KMS-11 (cell line): ENCODE results near the gene LTA4H.
"Not testable (repeated sequence)": the region's sequence is repeated elsewhere in the genome, so short reads cannot be mapped to it uniquely, and the experiment has no call there.

Experiments
- H2AFZ ChIP-seq: fragments of 200-600 bp; sonication (generic); 2 replicates; pipeline ENCODE4 v1.6.1; 2016; ENCODE audit warnings: antibody characterized with exemption, mixed run types, low read depth
- H3K27ac ChIP-seq: fragments of 200-600 bp; sonication (generic); 2 replicates; pipeline ENCODE4 v1.6.1; 2016; ENCODE audit warnings: mild to moderate bottlenecking, mixed run types
- H3K27me3 ChIP-seq: fragments of 200-600 bp; sonication (generic); 2 replicates; pipeline ENCODE4 v1.6.1; 2017; ENCODE audit warnings: mild to moderate bottlenecking, low read depth, mixed run types, moderate library complexity; ENCODE audit not compliant: insufficient read depth
- H3K36me3 ChIP-seq: fragments of 200-600 bp; sonication (generic); 2 replicates; pipeline ENCODE4 v1.6.1; 2017; ENCODE audit warnings: mild to moderate bottlenecking, mixed run types; ENCODE audit not compliant: insufficient read depth
- H3K4me1 ChIP-seq: fragments of 200-600 bp; sonication (generic); 2 replicates; pipeline ENCODE4 v1.6.1; 2016; ENCODE audit warnings: mild to moderate bottlenecking, low read depth, mixed run types; ENCODE audit not compliant: poor library complexity, severe bottlenecking
- H3K4me2 ChIP-seq: fragments of 200-600 bp; sonication (generic); 2 replicates; pipeline ENCODE4 v1.7.0; 2016; ENCODE audit warnings: mild to moderate bottlenecking, mixed run types
- H3K4me3 ChIP-seq: fragments of 200-600 bp; sonication (generic); IDR thresholded peaks from 2 replicates; pipeline ENCODE4 v1.6.1; 2017; ENCODE audit warnings: low read depth, low read length, mixed read lengths; ENCODE audit not compliant: insufficient read depth
- H3K79me2 ChIP-seq: fragments of 200-600 bp; sonication (generic); 2 replicates; pipeline ENCODE4 v1.6.1; 2016; ENCODE audit warnings: low read depth, mixed run types; ENCODE audit not compliant: insufficient read depth
- H3K9ac ChIP-seq: fragments of 200-600 bp; sonication (generic); 2 replicates; pipeline ENCODE4 v1.6.1; 2016; ENCODE audit warnings: mild to moderate bottlenecking, mixed run types
- H4K20me1 ChIP-seq: fragments of 200-600 bp; sonication (generic); 2 replicates; pipeline ENCODE4 v1.6.1; 2016; ENCODE audit warnings: mild to moderate bottlenecking, mixed run types; ENCODE audit not compliant: insufficient read depth
- TF ChIP-seq, protein P1 (sequence below): fragments of 200-600 bp; sonication (generic); conservative IDR thresholded peaks from 2 replicates; pipeline ENCODE4 v1.6.1; 2017; ENCODE audit warnings: low read depth, mild to moderate bottlenecking, antibody characterized with exemption, low read length, moderate library complexity, mixed read lengths

LTA4H gene

DNA sequence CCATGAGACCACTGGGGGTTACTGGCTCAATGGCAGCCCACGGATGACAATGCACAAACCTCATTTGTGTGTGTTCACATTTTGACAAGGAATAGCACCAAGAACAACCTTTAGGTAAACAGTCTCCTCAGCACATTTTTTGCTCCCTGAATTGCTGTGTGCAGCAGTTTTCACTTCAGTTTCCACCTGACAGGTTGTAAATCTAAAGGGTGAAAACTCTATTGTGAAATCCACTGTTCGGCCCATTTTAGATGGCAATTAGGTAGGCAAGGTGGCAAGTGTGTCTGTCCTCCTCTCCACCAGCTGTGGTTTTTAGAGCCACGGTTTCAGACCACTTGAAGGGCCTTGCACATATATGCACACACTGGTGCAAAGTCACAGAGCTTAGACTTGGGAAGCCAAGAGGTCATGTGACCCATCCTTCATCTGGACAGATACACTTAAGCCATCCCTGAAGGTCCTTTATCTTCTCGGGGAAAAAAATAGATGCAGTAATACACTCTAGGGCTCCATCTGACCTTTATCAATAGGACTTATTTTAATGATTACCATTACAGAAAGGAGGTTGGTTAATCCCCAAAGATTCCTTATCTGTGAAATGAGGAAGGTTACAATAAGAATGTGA, 62.4 kb downstream of the LTA4H start:
- peaks cover 25% of the 10 kb centered on the region for H3K4me1 ChIP-seq
- H2AFZ ChIP-seq, result peak overlapping the region; percentile 11; the same call in 1 of the 2 replicates
- no peaks in the 10 kb centered on the region for H3K79me2 ChIP-seq
- peak overlapping the region; percentile 29; the same call in 1 of the 2 replicates for H3K4me2 ChIP-seq
- H3K4me3 ChIP-seq, result no peak overlapping the region
- H3K36me3 ChIP-seq, result no peaks in the 10 kb centered on the region
- no peak overlapping the region for H3K9ac ChIP-seq
- TF ChIP-seq, protein P1, sequence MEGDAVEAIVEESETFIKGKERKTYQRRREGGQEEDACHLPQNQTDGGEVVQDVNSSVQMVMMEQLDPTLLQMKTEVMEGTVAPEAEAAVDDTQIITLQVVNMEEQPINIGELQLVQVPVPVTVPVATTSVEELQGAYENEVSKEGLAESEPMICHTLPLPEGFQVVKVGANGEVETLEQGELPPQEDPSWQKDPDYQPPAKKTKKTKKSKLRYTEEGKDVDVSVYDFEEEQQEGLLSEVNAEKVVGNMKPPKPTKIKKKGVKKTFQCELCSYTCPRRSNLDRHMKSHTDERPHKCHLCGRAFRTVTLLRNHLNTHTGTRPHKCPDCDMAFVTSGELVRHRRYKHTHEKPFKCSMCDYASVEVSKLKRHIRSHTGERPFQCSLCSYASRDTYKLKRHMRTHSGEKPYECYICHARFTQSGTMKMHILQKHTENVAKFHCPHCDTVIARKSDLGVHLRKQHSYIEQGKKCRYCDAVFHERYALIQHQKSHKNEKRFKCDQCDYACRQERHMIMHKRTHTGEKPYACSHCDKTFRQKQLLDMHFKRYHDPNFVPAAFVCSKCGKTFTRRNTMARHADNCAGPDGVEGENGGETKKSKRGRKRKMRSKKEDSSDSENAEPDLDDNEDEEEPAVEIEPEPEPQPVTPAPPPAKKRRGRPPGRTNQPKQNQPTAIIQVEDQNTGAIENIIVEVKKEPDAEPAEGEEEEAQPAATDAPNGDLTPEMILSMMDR, result no peak
- no peak overlapping the region; the same call in 1 of the 2 replicates for H3K27ac ChIP-seq
- no peaks in the 10 kb centered on the region for H4K20me1 ChIP-seq
- H3K27me3 ChIP-seq, result no peaks in the 10 kb centered on the region

DNA sequence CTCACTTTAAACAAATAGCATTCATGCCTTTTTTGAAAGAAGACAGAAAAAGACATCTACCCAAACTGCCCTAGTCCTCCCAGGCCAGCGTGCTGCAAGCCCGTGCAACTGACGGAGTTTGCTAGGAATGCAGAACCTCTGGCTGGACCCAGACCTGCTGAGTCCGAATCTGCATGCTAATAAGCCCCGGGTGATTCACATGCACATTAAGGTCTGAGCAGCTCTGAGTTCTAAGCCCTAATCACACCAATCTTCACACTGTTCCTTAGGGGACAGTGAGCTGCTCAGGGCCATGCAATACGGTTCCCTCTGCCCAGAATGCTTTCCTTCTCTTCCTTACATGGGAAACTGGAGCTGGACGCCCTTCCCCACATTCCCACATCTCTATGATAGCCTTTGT, 64.5 kb downstream of the LTA4H start:
- peaks cover 25% of the 10 kb centered on the region for H3K4me1 ChIP-seq
- no peaks in the 10 kb centered on the region for H3K79me2 ChIP-seq
- no peak overlapping the region for H3K9ac ChIP-seq
- H3K4me3 ChIP-seq, result no peak overlapping the region
- H4K20me1 ChIP-seq, result no peaks in the 10 kb centered on the region
- no peak overlapping the region for H3K27ac ChIP-seq
- no peak overlapping the region for H3K4me2 ChIP-seq
- TF ChIP-seq, protein P1, result no peak
- no peak overlapping the region for H2AFZ ChIP-seq
- H3K36me3 ChIP-seq, result no peaks in the 10 kb centered on the region
- no peaks in the 10 kb centered on the region for H3K27me3 ChIP-seq

DNA sequence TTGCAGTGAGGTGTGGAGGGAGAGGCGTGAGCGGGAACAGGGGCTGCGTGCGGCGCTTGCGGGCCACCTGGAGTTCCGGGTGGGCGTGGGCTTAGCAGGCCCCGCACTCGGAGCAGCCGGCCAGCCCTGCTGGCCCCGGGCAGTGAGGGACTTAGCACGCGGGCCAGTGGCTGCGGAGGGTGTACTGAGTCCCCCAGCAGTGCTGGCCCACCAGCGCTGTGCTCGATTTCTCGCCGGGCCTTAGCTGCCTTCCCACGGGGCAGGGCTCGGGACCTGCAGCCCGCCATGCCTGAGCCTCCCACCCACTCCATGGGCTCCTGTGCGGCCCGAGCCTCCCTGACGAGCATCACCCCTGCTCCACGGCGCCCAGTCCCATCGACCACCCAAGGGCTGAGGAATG, 66.3 kb downstream of the LTA4H start:
- not testable (repeated sequence) for H3K4me3 ChIP-seq, H4K20me1 ChIP-seq, H3K4me2 ChIP-seq, H3K27me3 ChIP-seq, H3K79me2 ChIP-seq, H3K36me3 ChIP-seq, H2AFZ ChIP-seq, H3K9ac ChIP-seq, H3K27ac ChIP-seq
- peaks cover 22% of the 10 kb centered on the region for H3K4me1 ChIP-seq

DNA sequence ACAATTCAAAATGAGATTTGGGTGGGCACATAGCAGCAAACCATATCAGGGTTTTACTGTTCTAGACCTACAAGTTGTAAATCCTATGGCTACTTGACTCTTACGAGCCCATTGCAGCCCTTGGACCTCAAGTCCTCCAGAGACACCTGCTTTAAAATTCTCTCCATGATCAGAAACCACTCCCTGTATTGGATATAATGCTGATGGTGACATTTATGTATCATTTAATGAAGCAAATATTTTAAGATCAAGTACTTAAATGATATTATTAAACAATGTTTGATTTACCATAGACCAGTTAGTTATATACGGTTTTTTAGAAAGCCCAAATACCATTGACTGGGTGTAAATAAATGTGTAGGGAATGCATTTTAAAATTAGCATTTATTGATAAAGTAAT, 68.1 kb downstream of the LTA4H start:
- Histone ChIP-seq H3K27ac (no peak overlapping the region), H3K4me1 (peaks cover 4% of the 10 kb centered on the region), H3K4me3 (no peak overlapping the region), H4K20me1 (no peaks in the 10 kb centered on the region), H2AFZ (no peak overlapping the region), H3K27me3 (no peaks in the 10 kb centered on the region), H3K79me2 (no peaks in the 10 kb centered on the region), H3K4me2 (no peak overlapping the region), H3K9ac (no peak overlapping the region), H3K36me3 (no peaks in the 10 kb centered on the region)
- TF ChIP-seq, protein P1, result no peak

DNA sequence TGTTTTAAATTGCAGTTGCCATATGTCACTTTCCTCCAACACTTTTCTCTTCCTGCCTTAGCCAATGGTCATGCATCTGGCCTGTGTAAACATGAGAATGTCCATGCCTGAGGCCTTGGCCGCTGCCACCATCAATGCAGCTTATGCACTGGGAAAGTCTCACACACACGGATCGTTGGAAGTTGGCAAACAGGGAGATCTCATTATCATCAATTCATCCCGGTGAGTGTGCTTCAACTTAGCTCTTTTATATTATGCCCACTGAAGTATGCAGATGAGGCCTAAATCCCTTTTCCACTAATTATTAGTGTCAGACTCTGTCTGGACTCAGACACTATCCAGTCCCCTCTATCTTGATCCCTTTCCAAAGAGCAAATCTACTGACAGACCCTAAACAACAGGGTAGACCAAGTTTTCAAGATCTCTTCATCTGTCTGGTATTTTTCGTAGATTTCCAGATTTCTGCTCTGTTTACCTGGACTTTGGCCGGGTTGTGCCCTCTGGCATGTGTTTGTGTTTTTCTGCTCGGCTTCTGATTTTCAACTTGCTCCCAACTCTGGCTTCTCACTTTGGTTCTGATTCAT, 69.0 kb downstream of the LTA4H start:
- Histone ChIP-seq H3K4me2 (no peak overlapping the region), H3K9ac (no peak overlapping the region), H4K20me1 (no peaks in the 10 kb centered on the region), H3K79me2 (no peaks in the 10 kb centered on the region), H3K27ac (no peak overlapping the region), H3K27me3 (no peaks in the 10 kb centered on the region), H2AFZ (no peak overlapping the region), H3K4me1 (no peaks in the 10 kb centered on the region), H3K4me3 (no peak overlapping the region), H3K36me3 (no peaks in the 10 kb centered on the region)
- TF ChIP-seq, protein P1, result no peak
